Spleen (tissue), 11 donors: Measurements from ENCODE around the gene GPRIN3. TPM values are rescaled to one million over a fixed set of nuclear protein-coding genes. Genes with fewer than 3 reads are reported as not detected.

Experiments
- DNase-seq: peaks from one replicate; pipeline ENCODE4 v3.0.0-alpha.2; 2020
- H3K27ac ChIP-seq, 8 donors: fragments of 200-600 bp; sonication (generic) in 7 of 8; 1 replicate in 4 of 8; 2 replicates in 4 of 8; pipeline versions ENCODE4 v1.5.0 to v1.8.0; 2016 to 2021; ENCODE audit warnings: inconsistent platforms in 4 of 8, mild to moderate bottlenecking in 4 of 8, moderate library complexity in 1 of 8
- H3K27me3 ChIP-seq, 7 donors: fragments of 200-600 bp; sonication (generic) in 6 of 7; replicated peaks in 1 of 7; 1 replicate in 4 of 7; 2 replicates in 3 of 7; pipeline versions ENCODE4 v1.5.0 to v1.8.0; 2016 to 2021; ENCODE audit warnings: inconsistent platforms in 3 of 7, mild to moderate bottlenecking in 1 of 7
- H3K36me3 ChIP-seq, 6 donors: fragments of 200-600 bp; sonication (generic) in 5 of 6; 1 replicate in 4 of 6; 2 replicates in 2 of 6; pipeline versions ENCODE4 v1.5.0 to v1.8.0; 2016 to 2021; ENCODE audit warnings: inconsistent platforms in 2 of 6
- H3K4me1 ChIP-seq, 6 donors: fragments of 200-600 bp; sonication (generic) in 5 of 6; 1 replicate in 3 of 6; 2 replicates in 3 of 6; pipeline versions ENCODE4 v1.5.0 to v1.8.0; 2016 to 2021; ENCODE audit warnings: inconsistent platforms in 3 of 6
- H3K4me3 ChIP-seq, 8 donors: fragments of 200-600 bp; sonication (generic) in 7 of 8; 1 replicate in 4 of 8; 2 replicates in 4 of 8; pipeline versions ENCODE4 v1.5.0 to v1.8.0; 2016 to 2021; ENCODE audit warnings: inconsistent platforms in 4 of 8, mild to moderate bottlenecking in 4 of 8, moderate library complexity in 2 of 8
- H3K9me3 ChIP-seq, 8 donors: fragments of 200-600 bp; sonication (generic) in 7 of 8; 1 replicate in 4 of 8; 2 replicates in 4 of 8; pipeline versions ENCODE4 v1.5.0 to v1.8.0; 2016 to 2021; ENCODE audit warnings: inconsistent platforms in 4 of 8
- POLR2A ChIP-seq, 3 donors: fragments of 450-650 bp; IDR thresholded peaks; one replicate each; pipeline ENCODE4 v1.5.1; 2017; ENCODE audit warnings: antibody characterized with exemption in 3 of 3, mild to moderate bottlenecking in 1 of 3
- POLR2AphosphoS5 ChIP-seq, 3 donors: sonication (generic); formaldehyde crosslinking; IDR thresholded peaks; one replicate each; pipeline ENCODE4 v1.5.1; 2017; ENCODE audit warnings: antibody characterized with exemption in 3 of 3
- WGBS, 5 donors: extraction: QIAGEN DNeasy Blood & Tissue Kit in 3 of 5; methylation state at CpG; one replicate each; pipeline versions ENCODE4 v1.1.5 to v1.1.7; 2013 to 2018; 5-methylcytosine and 5-hydroxymethylcytosine counted together
- intact Hi-C: fragments of 100-400 bp; cut with DNase I; formaldehyde crosslinking; loops from one replicate; pipeline ENCODE4 v1.15.0; 2023; ENCODE audit warnings: low total_unique reads
- polyA plus RNA-seq, 3 donors: library from polyadenylated mRNA; stranded (reverse); fragments of 200-250 nt; gene quantifications; one replicate each; pipeline ENCODE4 v1.2.1, GENCODE V29; 2013
- total RNA-seq, 7 donors: library from RNA; depleted of rRNA in 3 of 7; stranded (reverse); fragments of >200 nt in 3 of 7; fragmentation: NEBNext Ultra II Directional in 4 of 7; extraction: Animal tissue kit (Norgen Biotek cat#: 25700) in 4 of 7; gene quantifications; one replicate each; pipeline versions ENCODE4 v1.1.0 to v1.2.1, GENCODE V29; 2016 to 2021
- TF ChIP-seq, protein P1 (sequence below), 11 experiments: fragments of 200-600 bp in 7 of 11; fragments of 450-650 bp in 4 of 11; sonication (generic) in 4 of 11; IDR thresholded peaks in 8 of 11; conservative IDR thresholded peaks in 3 of 11; 1 replicate in 7 of 11; 2 replicates in 4 of 11; pipeline versions ENCODE4 v1.4.0 to v1.8.0; 2016 to 2021; ENCODE audit warnings: antibody characterized with exemption in 11 of 11, inconsistent platforms in 4 of 11, mild to moderate bottlenecking in 1 of 11
- donor health status: healthy with polysubstance abuse.
- donor health status: DM: no; HTN: no; CAD: no; lungs with moderate emphysema.
- donor health status: DM: no; HTN: no; CAD: no.
- donor health status: Bipolar disorder and iron deficiency.
- donor health status: healthy.
- donor health status: DM: no; HTN: no; CAD: no.
- donor health status: DM: yes; HTN: yes; CAD: no.

Gene GPRIN3
- total and polyA plus RNA-seq, 10 donors = 1.6 to 40.2 (median 24.8) TPM

DNA sequence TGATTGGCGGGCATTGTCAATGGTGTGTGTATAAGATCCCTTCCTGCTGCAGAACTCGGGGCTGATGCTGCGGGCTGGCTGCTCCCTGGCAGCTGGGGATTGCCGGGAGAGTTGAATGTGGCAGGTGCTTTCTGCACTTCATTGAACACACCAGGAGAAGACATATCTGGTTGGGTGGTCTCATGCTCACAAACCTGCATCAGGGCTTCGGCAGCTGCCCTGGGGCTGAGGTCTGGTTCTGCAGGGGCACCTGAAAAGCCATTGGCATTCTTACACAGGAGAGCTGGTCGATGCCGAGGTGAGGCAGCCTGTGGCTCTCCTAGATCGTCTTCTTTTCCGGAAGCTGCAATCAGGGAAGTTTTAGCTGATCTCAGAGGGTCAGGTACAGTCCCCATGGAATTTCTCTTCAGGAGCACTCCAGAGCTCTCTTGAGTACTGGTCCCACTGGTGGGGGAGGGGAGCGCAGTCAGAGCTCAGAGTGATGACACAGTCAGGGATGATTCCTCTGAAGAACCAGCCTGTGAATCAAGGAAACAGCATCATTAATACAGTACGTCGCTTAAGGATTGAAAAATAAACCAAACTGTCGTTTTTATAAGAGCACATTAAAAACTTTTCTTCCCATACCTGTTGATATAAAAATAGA is 57.8 kb downstream of the GPRIN3 start:
- intact Hi-C loops = no loop called here

DNA sequence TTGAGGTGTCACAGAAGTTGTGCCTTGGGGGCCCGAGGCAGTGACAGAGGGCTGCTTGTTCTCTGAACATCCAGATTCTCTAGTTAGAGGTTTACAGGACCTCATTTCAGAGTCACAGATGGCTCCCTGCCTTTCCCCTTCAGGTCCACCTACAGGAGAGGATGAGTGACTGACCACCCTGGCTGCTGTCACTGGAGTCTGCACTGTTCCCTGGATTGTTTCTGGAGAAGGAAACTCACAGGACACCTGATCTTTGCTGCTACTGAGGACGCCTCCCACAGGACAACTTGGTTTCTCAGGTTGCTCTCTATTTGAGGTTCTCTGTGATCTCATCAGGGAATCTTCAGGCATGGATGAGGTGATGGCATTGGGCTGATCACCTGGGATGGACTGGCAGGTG is 58.3 kb downstream of the GPRIN3 start:
- DNase-seq = no peak
- TF ChIP-seq POLR2AphosphoS5 (IDR thresholded peaks at IDR 0.05) (no peak), POLR2A (IDR thresholded peaks at IDR 0.05) (no peak)
- TF ChIP-seq, protein P1, sequence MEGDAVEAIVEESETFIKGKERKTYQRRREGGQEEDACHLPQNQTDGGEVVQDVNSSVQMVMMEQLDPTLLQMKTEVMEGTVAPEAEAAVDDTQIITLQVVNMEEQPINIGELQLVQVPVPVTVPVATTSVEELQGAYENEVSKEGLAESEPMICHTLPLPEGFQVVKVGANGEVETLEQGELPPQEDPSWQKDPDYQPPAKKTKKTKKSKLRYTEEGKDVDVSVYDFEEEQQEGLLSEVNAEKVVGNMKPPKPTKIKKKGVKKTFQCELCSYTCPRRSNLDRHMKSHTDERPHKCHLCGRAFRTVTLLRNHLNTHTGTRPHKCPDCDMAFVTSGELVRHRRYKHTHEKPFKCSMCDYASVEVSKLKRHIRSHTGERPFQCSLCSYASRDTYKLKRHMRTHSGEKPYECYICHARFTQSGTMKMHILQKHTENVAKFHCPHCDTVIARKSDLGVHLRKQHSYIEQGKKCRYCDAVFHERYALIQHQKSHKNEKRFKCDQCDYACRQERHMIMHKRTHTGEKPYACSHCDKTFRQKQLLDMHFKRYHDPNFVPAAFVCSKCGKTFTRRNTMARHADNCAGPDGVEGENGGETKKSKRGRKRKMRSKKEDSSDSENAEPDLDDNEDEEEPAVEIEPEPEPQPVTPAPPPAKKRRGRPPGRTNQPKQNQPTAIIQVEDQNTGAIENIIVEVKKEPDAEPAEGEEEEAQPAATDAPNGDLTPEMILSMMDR (IDR thresholded peaks at IDR 0.05 in 8 of 11, conservative IDR thresholded peaks at IDR 0.05 in 3 of 11) = no peak
- H3K9me3 ChIP-seq = no peaks in the 10 kb centered on the region
- H3K27ac ChIP-seq = no peak overlapping the region
- H3K4me1 ChIP-seq = peaks cover 0 to 6% (median 2%) of the 10 kb centered on the region in 6 donors
- no peaks in the 10 kb centered on the region for H3K27me3 ChIP-seq
- 67 to 93% (median 87%) methylated on average over 1 to 2 of the region's 2 CpGs for WGBS, 5 donors
- no peak overlapping the region for H3K4me3 ChIP-seq
- intact Hi-C loops = no loop called here
- H3K36me3 ChIP-seq = peaks cover 0 to 27% (median 11%) of the 10 kb centered on the region in 6 donors

More for the DNA sequence above, 57.8 kb downstream of the GPRIN3 start:
- Histone ChIP-seq H3K4me3 (no peak overlapping the region), H3K27ac (no peak overlapping the region), H3K9me3 (no peaks in the 10 kb centered on the region), H3K27me3 (no peaks in the 10 kb centered on the region), H3K4me1 (peaks cover 0 to 4% (median 1%) of the 10 kb centered on the region in 6 donors), H3K36me3 (peaks cover 0 to 27% (median 11%) of the 10 kb centered on the region in 6 donors)
- DNase-seq = no peak
- no peak for TF ChIP-seq POLR2AphosphoS5 (IDR thresholded peaks at IDR 0.05)
- no peak for TF ChIP-seq POLR2A (IDR thresholded peaks at IDR 0.05)
- TF ChIP-seq, protein P1 (IDR thresholded peaks at IDR 0.05 in 8 of 11, conservative IDR thresholded peaks at IDR 0.05 in 3 of 11) = no peak
- WGBS, 5 donors = 91 to 97% (median 95%) methylated on average over 12 to 13 of the region's 13 CpGs

DNA sequence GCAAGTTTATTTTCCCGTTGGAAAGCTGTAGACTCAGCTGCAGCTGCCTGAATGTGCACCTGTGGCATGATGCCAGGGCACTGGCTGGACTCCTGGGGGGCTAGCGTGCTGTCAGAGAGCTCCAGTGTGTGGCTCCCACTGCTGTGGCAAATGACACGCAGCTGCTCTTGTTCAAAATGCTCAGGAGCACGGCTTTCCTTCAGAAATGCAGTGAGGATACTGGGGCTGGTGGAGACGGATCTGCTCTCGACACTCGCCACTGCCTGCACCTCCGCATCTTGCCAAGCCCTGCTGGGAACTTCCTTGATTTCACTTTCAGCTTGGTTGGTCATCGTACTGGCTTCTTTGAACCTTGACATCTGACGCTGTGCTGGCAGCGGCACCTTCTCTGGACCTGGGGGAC is 58.7 kb downstream of the GPRIN3 start:
- TF ChIP-seq POLR2A (IDR thresholded peaks at IDR 0.05) = no peak
- TF ChIP-seq POLR2AphosphoS5 (IDR thresholded peaks at IDR 0.05) = no peak
- TF ChIP-seq, protein P1 (IDR thresholded peaks at IDR 0.05 in 8 of 11, conservative IDR thresholded peaks at IDR 0.05 in 3 of 11) = no peak

DNA sequence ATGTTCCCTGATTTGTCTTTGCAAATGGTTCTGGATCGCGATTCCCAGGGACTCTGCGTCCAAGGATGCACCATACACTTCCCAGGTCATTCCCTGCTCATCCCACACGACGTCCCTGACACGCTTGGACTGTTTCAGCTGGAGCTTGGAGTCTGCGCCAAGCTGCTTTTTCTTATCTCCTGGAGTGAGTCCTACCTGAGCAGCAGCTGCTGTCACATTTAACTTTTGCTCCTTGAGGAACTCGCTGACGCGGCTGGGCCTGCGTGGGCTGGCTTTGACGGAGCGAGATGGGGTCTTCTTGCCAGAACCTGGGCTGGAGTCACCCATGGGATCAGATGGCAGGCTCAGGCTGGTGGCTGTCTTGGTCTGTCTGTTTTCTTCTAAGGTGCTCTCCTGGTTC is 59.6 kb downstream of the GPRIN3 start:
- TF ChIP-seq POLR2A (IDR thresholded peaks at IDR 0.05) = no peak
- peak in 1 of 3 donors; percentile 28 for TF ChIP-seq POLR2AphosphoS5 (IDR thresholded peaks at IDR 0.05)
- Histone ChIP-seq H3K4me3 (no peak overlapping the region), H3K27me3 (no peaks in the 10 kb centered on the region), H3K36me3 (peaks cover 0 to 27% (median 11%) of the 10 kb centered on the region in 6 donors), H3K27ac (no peak overlapping the region), H3K4me1 (peaks cover 0 to 18% (median 14%) of the 10 kb centered on the region in 6 donors), H3K9me3 (no peaks in the 10 kb centered on the region)
- 94 to 97% (median 95%) methylated on average over 13 of the region's 13 CpGs for WGBS, 5 donors
- DNase-seq = no peak
- intact Hi-C loops = no loop called here

More for the DNA sequence above, 58.7 kb downstream of the GPRIN3 start:
- Histone ChIP-seq H3K9me3 (no peaks in the 10 kb centered on the region), H3K36me3 (peaks cover 0 to 27% (median 11%) of the 10 kb centered on the region in 6 donors), H3K27me3 (no peaks in the 10 kb centered on the region), H3K4me3 (no peak overlapping the region), H3K27ac (no peak overlapping the region), H3K4me1 (peaks cover 0 to 10% (median 6%) of the 10 kb centered on the region in 6 donors)
- intact Hi-C loops = no loop called here
- DNase-seq = no peak
- WGBS, 5 donors = 88 to 93% (median 91%) methylated on average over 9 to 11 of the region's 11 CpGs
